Activated naive CD4-positive, alpha-beta T cell treated with anti-CD3 and anti-CD28 coated beads for 36 hours (primary cell): ENCODE data around the gene TRA2A. TPM values are rescaled to one million over a fixed set of nuclear protein-coding genes. Genes with fewer than 3 reads are reported as not detected.
"Not testable (repeated sequence)": the region's sequence is repeated elsewhere in the genome, so short reads cannot be mapped to it uniquely, and the experiment has no call there.

Source experiments
- CTCF ChIA-PET: fragments of 350-600 bp; sonication (Branson Sonifier 250); formaldehyde crosslinking; loops from one replicate; lab custom pipeline; 2021; ENCODE audit warnings: antibody characterized with exemption; lab: Charles Lee
- DNase-seq: peaks from one replicate; pipeline ENCODE4 v3.0.0-alpha.2; 2020
- H3K27ac Mint-ChIP-seq: one replicate; pipeline ENCODE4 v1.8.0; 2021; ENCODE audit warnings: mild to moderate bottlenecking, mixed read lengths
- H3K27me3 Mint-ChIP-seq: one replicate; pipeline ENCODE4 v1.8.0; 2021; ENCODE audit warnings: low read depth, mixed read lengths
- H3K36me3 Mint-ChIP-seq: one replicate; pipeline ENCODE4 v1.8.0; 2021; ENCODE audit warnings: low read depth, mixed read lengths
- H3K4me1 Mint-ChIP-seq: one replicate; pipeline ENCODE4 v1.8.0; 2021; ENCODE audit warnings: low read depth, mixed read lengths
- H3K4me3 Mint-ChIP-seq: one replicate; pipeline ENCODE4 v1.8.0; 2021; ENCODE audit warnings: mild to moderate bottlenecking, moderate library complexity, mixed read lengths
- H3K9me3 Mint-ChIP-seq: one replicate; pipeline ENCODE4 v1.8.0; 2021; ENCODE audit warnings: mixed read lengths
- intact Hi-C: fragments of 100-400 bp; cut with micrococcal nuclease; formaldehyde crosslinking; loops from one replicate; pipeline ENCODE4 v1.15.1; 2023
- total RNA-seq, 2 experiments: library from RNA; stranded (reverse); gene quantifications; one replicate each; pipeline ENCODE4 v1.2.3, GENCODE V29; 2021

The TRA2A gene
- total RNA-seq, 2 experiments from 2014 or later, result 77.8 to 79.0 TPM

DNA sequence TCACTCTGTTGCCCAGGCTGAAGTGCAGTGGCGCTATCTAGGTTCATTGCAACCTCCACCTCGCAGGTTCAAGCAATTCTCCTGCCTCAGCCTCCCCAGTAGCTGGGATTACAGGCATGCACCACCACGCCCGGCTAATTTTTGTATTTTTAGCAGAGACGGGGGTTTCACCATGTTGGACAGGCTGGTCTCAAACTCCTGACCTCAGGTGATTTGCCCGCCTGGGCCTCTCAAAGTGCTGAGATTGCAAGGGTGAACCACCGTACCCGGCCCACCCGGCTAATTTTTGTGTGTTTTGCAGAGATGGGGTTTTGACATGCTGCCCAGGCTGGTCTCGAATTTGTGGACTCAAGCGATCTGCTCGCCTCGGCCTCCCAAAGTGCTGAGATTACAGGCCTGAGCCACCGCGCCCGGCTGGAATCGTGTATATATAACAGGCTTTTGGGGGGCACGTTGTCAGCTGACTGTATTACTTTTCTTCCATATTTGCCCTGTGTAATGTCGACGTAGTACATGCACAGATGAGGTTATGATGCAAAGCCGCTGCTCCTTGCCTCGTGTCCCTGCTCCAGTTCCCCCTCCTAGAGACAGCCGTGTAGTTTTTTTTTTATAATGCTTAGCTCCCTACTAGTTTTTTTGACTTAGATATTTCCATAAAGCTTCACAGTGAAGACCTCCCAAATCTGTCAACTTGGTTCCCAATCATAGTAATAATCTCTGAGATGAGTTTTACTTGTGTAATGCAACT lies 883 bp upstream of the TRA2A start:
- H3K4me1 Mint-ChIP-seq, result peaks cover 37% of the 10 kb centered on the region
- H3K4me3 Mint-ChIP-seq, result peak overlapping the region; percentile 99
- CTCF ChIA-PET, result interaction anchor here (0.6 kb wide), 1 partner anchor 254 kb away, joined by 4 read pairs; no protein-coding TSS in a partner anchor
- peak overlapping the region; percentile 100 for H3K27ac Mint-ChIP-seq
- peaks cover 25% of the 10 kb centered on the region for H3K36me3 Mint-ChIP-seq
- H3K27me3 Mint-ChIP-seq, result no peaks in the 10 kb centered on the region
- intact Hi-C loops, result loop anchor here (1.0 to 10.0 kb wide), 7 partner anchors 175 to 1372 kb away; partner anchors contain the start of genes HYCC1, MALSU1 and PALS2
- H3K9me3 Mint-ChIP-seq, result no peaks in the 10 kb centered on the region
- no peak for DNase-seq

DNA sequence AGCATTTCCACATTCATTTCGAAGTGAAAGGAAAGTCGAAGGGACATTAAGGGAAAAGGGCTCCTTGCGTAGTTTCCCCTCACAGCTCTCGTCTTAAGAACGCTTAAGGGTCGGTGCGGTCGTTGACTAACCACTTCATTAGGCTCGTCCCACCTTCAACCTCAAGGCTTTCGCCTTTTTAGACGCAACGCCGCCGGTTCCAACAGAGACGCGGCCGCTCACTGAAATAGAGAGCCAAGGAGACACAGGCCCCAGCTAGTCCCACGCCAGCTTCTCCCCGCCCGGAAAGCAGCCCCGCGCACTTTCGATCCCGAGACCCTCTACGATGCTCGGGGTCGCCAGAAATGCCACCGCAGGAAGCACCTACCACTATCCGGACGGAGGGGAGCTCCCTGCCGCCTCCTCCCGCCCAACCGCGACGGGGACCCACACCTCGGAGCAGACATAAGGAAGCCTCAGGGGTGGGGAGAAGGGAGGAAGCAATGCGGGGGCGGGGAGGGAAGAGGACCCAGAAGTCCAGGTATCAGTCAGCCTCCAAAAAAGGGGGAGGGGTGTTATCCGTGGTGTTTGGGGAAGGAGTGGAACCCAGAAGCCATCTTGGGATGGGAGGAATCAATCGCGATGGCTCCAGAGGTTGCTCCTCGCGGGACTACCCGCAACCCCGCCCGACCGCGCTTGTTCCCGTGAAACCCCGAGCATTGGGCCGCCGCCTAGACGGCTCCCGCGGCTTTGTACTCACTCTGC lies 559 bp downstream of the TRA2A start:
- Mint-ChIP-seq H3K27me3 (no peaks in the 10 kb centered on the region), H3K36me3 (peaks cover 25% of the 10 kb centered on the region), H3K4me3 (peak overlapping the region; percentile 99), H3K27ac (peak overlapping the region; percentile 100), H3K9me3 (no peaks in the 10 kb centered on the region), H3K4me1 (peaks cover 50% of the 10 kb centered on the region)
- intact Hi-C loops, result loop anchor here (1.0 to 10.0 kb wide), 10 partner anchors 41 to 1594 kb away; partner anchors contain the start of genes CYCS, HYCC1, NUP42 and PALS2
- CTCF ChIA-PET, result no interaction called here
- DNase-seq, result peak; percentile 80

DNA sequence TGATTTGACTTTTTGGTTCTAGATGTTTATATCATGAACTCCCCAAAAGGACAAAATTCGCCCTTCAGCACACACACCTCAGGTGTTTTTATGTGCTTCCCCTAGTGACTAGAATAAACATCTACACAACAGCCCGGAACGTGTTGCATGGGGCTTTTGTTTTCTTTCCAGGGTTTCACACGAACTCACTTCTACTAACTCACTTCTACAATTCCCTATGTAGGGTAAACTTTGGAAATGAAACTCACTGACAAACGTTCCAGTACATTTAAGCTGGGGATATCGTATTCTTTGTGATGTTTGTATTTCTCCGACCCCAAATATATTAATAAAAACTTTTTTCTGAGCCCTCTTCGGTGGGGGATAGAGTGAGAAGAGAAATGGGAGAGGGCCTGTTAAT lies 1.4 kb downstream of the TRA2A start:
- no peaks in the 10 kb centered on the region for H3K27me3 Mint-ChIP-seq
- peak; percentile 45 for DNase-seq
- peak overlapping the region; percentile 100 for H3K27ac Mint-ChIP-seq
- intact Hi-C loops, result loop anchor here (1.0 to 10.0 kb wide), 7 partner anchors 56 to 1374 kb away; partner anchors contain the start of genes HYCC1, NUP42 and PALS2
- CTCF ChIA-PET, result no interaction called here
- peaks cover 56% of the 10 kb centered on the region for H3K4me1 Mint-ChIP-seq
- H3K4me3 Mint-ChIP-seq, result peak overlapping the region; percentile 99
- peaks cover 25% of the 10 kb centered on the region for H3K36me3 Mint-ChIP-seq
- no peaks in the 10 kb centered on the region for H3K9me3 Mint-ChIP-seq

DNA sequence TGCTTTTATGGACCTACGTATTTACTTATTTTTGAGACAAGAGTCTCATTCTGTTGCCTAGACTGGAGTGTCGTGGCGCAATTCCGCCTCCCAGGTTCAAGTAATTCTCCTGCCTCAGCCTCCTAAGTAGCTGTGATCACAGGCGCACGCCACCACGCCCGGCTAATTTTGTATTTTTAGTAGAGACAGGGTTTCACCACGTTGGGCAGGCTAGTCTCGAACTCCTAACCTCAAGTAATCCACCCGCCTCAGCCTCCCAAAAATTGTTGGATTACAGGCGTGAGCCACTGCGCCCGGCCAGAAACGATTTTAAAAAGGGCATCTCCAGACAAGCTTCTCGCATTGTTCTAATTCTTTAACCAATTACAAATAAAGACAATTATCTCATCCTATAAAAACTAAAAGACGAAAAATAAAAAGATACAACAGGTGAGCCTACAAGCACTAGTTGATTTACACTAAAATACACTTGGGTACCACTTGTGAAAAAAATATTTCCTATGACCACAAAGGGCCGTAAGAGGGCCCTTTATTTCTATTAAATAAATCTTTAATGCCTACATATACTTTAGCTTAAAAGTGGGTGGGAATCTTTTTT lies 2.4 kb downstream of the TRA2A start:
- Mint-ChIP-seq H3K4me1 (peaks cover 65% of the 10 kb centered on the region), H3K36me3 (peaks cover 26% of the 10 kb centered on the region), H3K27ac (no peak overlapping the region), H3K4me3 (peak overlapping the region; percentile 39), H3K9me3 (no peaks in the 10 kb centered on the region), H3K27me3 (no peaks in the 10 kb centered on the region)
- intact Hi-C loops, result no loop called here
- CTCF ChIA-PET, result interaction anchor here (0.8 to 1.9 kb wide), 3 partner anchors 8 to 256 kb away, joined by 3 to 6 read pairs (median 6); no protein-coding TSS in a partner anchor
- DNase-seq, result no peak

DNA sequence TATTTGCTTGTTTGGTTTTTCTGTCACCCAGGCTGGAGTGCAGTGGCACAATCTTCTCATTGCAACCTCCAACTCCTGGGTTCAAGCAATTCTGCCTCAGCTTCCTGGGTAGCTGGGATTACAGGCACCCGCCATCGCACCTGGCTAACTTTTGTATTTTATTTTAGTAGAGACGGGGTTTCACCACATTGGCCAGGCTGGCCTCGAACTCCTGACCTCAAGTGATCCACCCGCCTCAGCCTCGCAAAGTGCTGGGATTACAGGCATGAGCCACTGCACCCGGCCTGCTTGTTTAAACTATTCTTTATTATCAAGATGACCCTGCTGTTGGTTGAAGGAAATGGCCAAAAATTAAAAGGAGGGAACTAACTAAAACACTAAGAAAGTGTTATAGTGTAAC lies 6.2 kb downstream of the TRA2A start:
- Mint-ChIP-seq H3K36me3 (peaks cover 35% of the 10 kb centered on the region), H3K4me1 (peaks cover 76% of the 10 kb centered on the region)
- intact Hi-C loops, DNase-seq, H3K27ac Mint-ChIP-seq, H3K4me3 Mint-ChIP-seq, H3K9me3 Mint-ChIP-seq, H3K27me3 Mint-ChIP-seq: not testable (repeated sequence)
- CTCF ChIA-PET, result interaction anchor here (0.9 kb wide), 1 partner anchor 15 kb away, joined by 4 read pairs; no protein-coding TSS in a partner anchor

DNA sequence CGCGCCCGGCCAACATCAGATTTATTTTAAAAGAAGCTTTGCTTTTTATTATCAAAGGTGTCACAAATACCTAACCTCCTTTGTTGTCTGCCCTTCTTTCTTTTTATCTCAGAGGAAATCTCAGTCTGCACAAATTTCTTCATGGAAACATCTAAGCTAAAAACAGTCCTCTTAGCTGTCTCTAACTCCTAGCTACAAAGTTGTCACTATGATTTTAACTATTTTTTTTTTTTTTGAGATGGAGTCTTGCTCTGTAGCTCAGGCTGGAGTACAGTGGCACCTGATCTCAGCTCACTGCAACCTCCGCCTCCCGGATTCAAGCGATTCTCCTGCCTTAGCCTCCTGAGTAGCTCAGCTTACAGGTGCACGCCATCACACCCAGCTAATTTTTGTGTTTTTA lies 7.3 kb downstream of the TRA2A start:
- Mint-ChIP-seq H3K27ac (peak overlapping the region; percentile 50), H3K4me1 (peaks cover 66% of the 10 kb centered on the region), H3K36me3 (peaks cover 31% of the 10 kb centered on the region), H3K27me3 (no peaks in the 10 kb centered on the region), H3K4me3 (no peak overlapping the region), H3K9me3 (no peaks in the 10 kb centered on the region)
- intact Hi-C loops, result no loop called here
- CTCF ChIA-PET, result interaction anchor here (0.5 to 2.4 kb wide), 9 partner anchors 14 to 1288 kb away, joined by 3 to 14 read pairs (median 4); no protein-coding TSS in a partner anchor
- DNase-seq, result no peak

DNA sequence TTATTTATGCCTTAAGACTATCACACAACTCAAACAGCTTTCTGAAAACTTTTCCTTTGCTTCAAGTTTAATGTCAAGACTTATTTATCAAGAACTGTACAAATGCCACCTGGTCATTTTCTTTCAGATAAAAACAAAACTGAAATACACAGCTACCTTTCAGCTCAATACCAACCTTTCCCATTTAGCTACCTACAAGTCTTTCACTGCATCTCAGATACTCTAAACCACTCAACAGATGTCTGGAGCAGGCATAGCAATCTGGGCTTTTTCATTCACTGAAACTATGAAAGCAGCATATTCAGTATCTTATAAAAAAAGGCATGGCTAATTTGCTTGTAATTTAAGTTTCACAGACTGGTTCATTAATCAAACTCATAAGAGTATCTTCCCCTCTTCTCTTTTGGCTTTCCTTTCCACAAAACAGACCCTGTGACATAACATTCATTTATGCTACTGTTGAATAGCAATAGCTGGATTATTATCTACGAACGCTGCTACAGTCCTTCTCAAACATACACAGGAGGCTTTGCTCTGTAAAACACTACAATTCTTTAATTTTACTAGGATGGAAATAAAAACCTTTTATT lies 8.2 kb downstream of the TRA2A start:
- Mint-ChIP-seq H3K9me3 (no peaks in the 10 kb centered on the region), H3K27me3 (no peaks in the 10 kb centered on the region), H3K27ac (no peak overlapping the region), H3K4me1 (peaks cover 57% of the 10 kb centered on the region), H3K36me3 (peaks cover 32% of the 10 kb centered on the region), H3K4me3 (no peak overlapping the region)
- intact Hi-C loops, result no loop called here
- DNase-seq, result no peak
- CTCF ChIA-PET, result interaction anchor here (0.7 to 2.4 kb wide), 8 partner anchors 13 to 737 kb away, joined by 3 to 14 read pairs (median 4); no protein-coding TSS in a partner anchor

DNA sequence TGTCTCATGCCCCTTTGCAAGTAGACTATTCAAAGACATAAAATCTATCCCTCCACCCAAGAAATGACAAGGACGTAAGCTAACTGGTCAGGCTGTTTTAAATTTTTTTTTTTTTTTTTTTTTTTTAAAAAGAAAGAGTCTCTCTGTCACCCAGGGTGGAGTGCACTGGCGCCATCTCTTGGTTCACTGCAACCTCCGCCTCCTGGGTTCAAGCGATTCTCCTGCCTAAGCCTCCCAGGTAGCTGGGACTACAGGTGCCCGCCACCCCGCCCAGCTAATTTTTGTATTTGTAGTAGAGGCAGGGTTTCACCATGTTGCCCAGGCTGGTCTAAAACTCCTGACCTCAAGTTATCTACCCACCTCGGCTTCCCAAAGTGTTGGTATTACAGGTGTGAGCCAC lies 11.2 kb downstream of the TRA2A start:
- Mint-ChIP-seq H3K4me3 (no peak overlapping the region), H3K27ac (no peak overlapping the region), H3K36me3 (peaks cover 54% of the 10 kb centered on the region), H3K4me1 (peaks cover 38% of the 10 kb centered on the region), H3K9me3 (peaks cover 4% of the 10 kb centered on the region), H3K27me3 (no peaks in the 10 kb centered on the region)
- CTCF ChIA-PET, result interaction anchor here (0.6 to 1.3 kb wide), 7 partner anchors 9 to 247 kb away, joined by 3 to 8 read pairs (median 3); no protein-coding TSS in a partner anchor
- peak; percentile 25 for DNase-seq
- intact Hi-C loops, result no loop called here

DNA sequence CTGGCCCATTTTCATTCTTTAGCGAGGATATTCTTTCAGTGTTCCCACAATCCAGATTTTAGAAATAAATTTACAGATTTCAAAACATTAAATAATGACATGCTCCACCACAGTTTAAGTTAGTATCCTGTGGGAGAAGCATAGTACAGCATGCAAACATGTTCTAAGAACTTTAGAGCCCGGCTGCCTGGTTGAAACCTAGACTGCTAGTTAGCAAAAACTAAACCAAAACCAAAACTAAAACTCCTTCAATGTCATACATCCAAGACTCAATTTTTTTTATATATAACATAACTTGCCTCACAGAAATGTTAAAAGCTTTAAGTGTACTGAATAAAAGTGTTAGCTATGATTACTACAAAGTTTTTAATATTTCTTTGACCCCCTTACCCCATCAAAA lies 17.0 kb downstream of the TRA2A start:
- CTCF ChIA-PET, result interaction anchor here (0.7 to 2.3 kb wide), 4 partner anchors 25 to 238 kb away, joined by 3 to 7 read pairs (median 5); no protein-coding TSS in a partner anchor
- DNase-seq, result peak; percentile 27
- Mint-ChIP-seq H3K9me3 (peaks cover 4% of the 10 kb centered on the region), H3K4me1 (peaks cover 24% of the 10 kb centered on the region), H3K27me3 (no peaks in the 10 kb centered on the region), H3K27ac (peak overlapping the region; percentile 59), H3K36me3 (peaks cover 68% of the 10 kb centered on the region), H3K4me3 (no peak overlapping the region)
- intact Hi-C loops, result no loop called here

DNA sequence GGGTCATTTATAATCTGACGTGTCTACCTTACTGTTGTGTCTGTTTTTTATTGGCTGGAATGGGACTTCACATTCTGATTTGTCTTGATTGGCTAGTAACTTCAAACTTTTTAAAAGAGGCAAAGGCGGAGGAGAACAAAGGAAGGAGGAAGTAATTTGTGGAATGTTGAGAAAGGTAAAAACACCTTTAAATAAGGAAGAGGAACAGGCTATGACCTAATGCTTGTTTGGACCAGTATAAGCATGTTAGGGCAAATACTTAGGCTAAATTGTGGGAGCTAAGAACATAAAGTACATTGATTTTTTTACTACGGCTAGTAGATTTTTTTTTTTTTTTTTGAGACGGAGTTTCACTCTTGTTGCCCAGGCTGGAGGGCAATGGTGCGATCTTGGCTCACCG lies 18.0 kb downstream of the TRA2A start:
- intact Hi-C loops, H3K9me3 Mint-ChIP-seq, H3K27me3 Mint-ChIP-seq, H3K4me3 Mint-ChIP-seq, DNase-seq: not testable (repeated sequence)
- CTCF ChIA-PET, result interaction anchor here (1.8 to 2.3 kb wide), 2 partner anchors 156 to 237 kb away, joined by 6 to 7 read pairs; no protein-coding TSS in a partner anchor
- peaks cover 26% of the 10 kb centered on the region for H3K4me1 Mint-ChIP-seq
- peak overlapping the region; percentile 50 for H3K27ac Mint-ChIP-seq
- H3K36me3 Mint-ChIP-seq, result peaks cover 64% of the 10 kb centered on the region

DNA sequence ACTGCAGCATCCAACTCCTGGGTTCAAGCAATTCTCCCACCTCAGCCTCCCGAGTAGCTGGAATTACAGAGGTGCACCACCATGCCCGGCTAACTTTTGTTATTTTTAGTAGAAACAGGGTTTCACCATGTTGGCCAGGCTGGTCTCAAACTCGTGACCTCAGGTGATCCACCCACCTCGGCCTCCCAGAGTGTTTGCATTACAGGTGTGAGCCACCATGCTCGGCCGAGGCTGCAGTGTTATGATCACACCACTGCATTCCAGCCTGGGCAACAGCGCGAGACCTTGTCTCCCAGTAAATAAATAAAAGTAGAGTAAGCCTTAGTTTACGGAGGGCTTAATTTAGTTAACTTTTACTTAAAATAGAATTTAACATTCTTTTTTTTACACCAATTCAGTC lies 37.8 kb downstream of the TRA2A start:
- no peak for DNase-seq
- no peak overlapping the region for H3K4me3 Mint-ChIP-seq
- H3K27me3 Mint-ChIP-seq, result no peaks in the 10 kb centered on the region
- CTCF ChIA-PET, result no interaction called here
- H3K36me3 Mint-ChIP-seq, result no peaks in the 10 kb centered on the region
- no peaks in the 10 kb centered on the region for H3K9me3 Mint-ChIP-seq
- no peak overlapping the region for H3K27ac Mint-ChIP-seq
- H3K4me1 Mint-ChIP-seq, result peaks cover 2% of the 10 kb centered on the region
- intact Hi-C loops, result no loop called here
